Endothelial cell of umbilical vein (primary cell): ENCODE measurements around the gene SDHC. TPM values are rescaled to one million over a fixed set of nuclear protein-coding genes. Genes with fewer than 3 reads are reported as not detected.

Source experiments
- BruUV-seq: library from RNA; stranded (reverse); fragments of 400-500 nt; replicated peaks from 2 replicates; lab custom pipeline; 2021; lab: Mats Ljungman, UMichigan
- CTCF ChIA-PET: fragments of 300-600, 350-600 bp; sonication (Branson Sonifier 250); formaldehyde crosslinking; loops from one replicate; lab custom pipeline; 2021; ENCODE audit warnings: antibody characterized with exemption, inconsistent platforms; lab: Charles Lee
- POLR2A ChIA-PET: fragments of 300-600, 350-600 bp; sonication (Branson Sonifier 250); formaldehyde crosslinking; loops from one replicate; lab custom pipeline; 2021; ENCODE audit warnings: antibody characterized with exemption, inconsistent platforms; lab: Charles Lee
- DNase-seq: peaks from one replicate; pipeline ENCODE4 v3.0.0-alpha.2; 2011; ENCODE audit warnings: low read depth, low spot score
- FAIRE-seq: peaks from 2 replicates; lab custom pipeline; 2011; peaks lifted over from hg19 to GRCh38; lab: Jason Lieb, UNC
- H2AFZ ChIP-seq: 2 replicates; pipeline ENCODE4 v1.6.0; 2012; ENCODE audit warnings: low read depth, low read length, control low read depth, inconsistent platforms
- H3K27ac ChIP-seq: 2 replicates; pipeline ENCODE4 v1.5.1; 2011; ENCODE audit warnings: low read depth, mild to moderate bottlenecking, control low read depth, low read length, moderate library complexity; ENCODE audit not compliant: insufficient read depth
- H3K27me3 ChIP-seq, 2 experiments: 2 replicates each; pipeline versions ENCODE4 v1.6.0 to v1.6.1; 2011; ENCODE audit warnings: low read length in 2 of 2, mixed read lengths in 1 of 2; ENCODE audit not compliant: control insufficient read depth in 2 of 2, insufficient read depth in 2 of 2
- H3K36me3 ChIP-seq, 2 experiments: 2 replicates in 1 of 2; 3 replicates in 1 of 2; pipeline ENCODE4 v1.5.1; 2011; ENCODE audit warnings: low read length in 2 of 2, mild to moderate bottlenecking in 1 of 2, moderate library complexity in 1 of 2; ENCODE audit not compliant: control insufficient read depth in 2 of 2, insufficient read depth in 2 of 2; ENCODE audit errors: extremely low read depth in 1 of 2
- H3K4me1 ChIP-seq: 3 replicates; pipeline ENCODE4 v1.5.1; 2011; ENCODE audit warnings: mild to moderate bottlenecking, low read length; ENCODE audit not compliant: control insufficient read depth, insufficient read depth; ENCODE audit errors: extremely low read depth
- H3K4me2 ChIP-seq: 2 replicates; pipeline ENCODE4 v1.6.1; 2011; ENCODE audit warnings: low read length, control low read depth, mixed read lengths; ENCODE audit not compliant: insufficient read depth
- H3K4me3 ChIP-seq, 3 experiments: fragments of 200-600 bp in 1 of 3; sonication (generic), shearing (Covaris generic) in 1 of 3; replicated peaks in 1 of 3; 2 replicates each; pipeline ENCODE4 v1.5.1; 2011 to 2016; ENCODE audit warnings: control low read depth in 3 of 3, low read length in 3 of 3, mild to moderate bottlenecking in 2 of 3, inconsistent platforms in 1 of 3, low read depth in 1 of 3, moderate library complexity in 1 of 3; ENCODE audit not compliant: insufficient read depth in 1 of 3
- H3K79me2 ChIP-seq: 2 replicates; pipeline ENCODE4 v1.6.0; 2012; ENCODE audit warnings: low read length, inconsistent platforms; ENCODE audit not compliant: control insufficient read depth, insufficient read depth
- H3K9ac ChIP-seq: replicated peaks from 2 replicates; pipeline ENCODE3; 2011; ENCODE audit warnings: low read length, control low read depth; ENCODE audit not compliant: insufficient read depth; ENCODE audit errors: extremely low read depth
- H3K9me1 ChIP-seq: replicated peaks from 3 replicates; pipeline ENCODE4 v1.6.0; 2011; ENCODE audit warnings: mild to moderate bottlenecking, low read length; ENCODE audit not compliant: control insufficient read depth, insufficient read depth; ENCODE audit errors: extremely low read depth
- H3K9me3 ChIP-seq: replicated peaks from 2 replicates; pipeline ENCODE4 v1.5.1; 2012; ENCODE audit warnings: low read length, inconsistent platforms; ENCODE audit not compliant: control insufficient read depth, insufficient read depth
- H4K20me1 ChIP-seq: replicated peaks from 2 replicates; pipeline ENCODE3; 2011; ENCODE audit warnings: mild to moderate bottlenecking, low read length; ENCODE audit not compliant: control insufficient read depth, insufficient read depth; ENCODE audit errors: extremely low read depth
- FOS ChIP-seq: IDR thresholded peaks from 2 replicates; pipeline ENCODE4 v1.6.1; 2011; ENCODE audit warnings: mild to moderate bottlenecking, low read length, moderate library complexity, borderline replicate concordance; ENCODE audit not compliant: insufficient read depth
- JUN ChIP-seq: IDR thresholded peaks from 2 replicates; pipeline ENCODE4 v1.6.1; 2011; ENCODE audit warnings: borderline replicate concordance, low read depth; ENCODE audit not compliant: insufficient read length, insufficient read depth
- dilution Hi-C: fragments of 300-500 bp; cut with MboI; formaldehyde crosslinking; loops from one replicate; pipeline ENCODE4 v1.15.0; 2019; ENCODE audit warnings: low sequenced_read_pairs; ENCODE audit not compliant: extremely low pct_ligation_motif_present
- intact Hi-C: fragments of 100-400 bp; cut with micrococcal nuclease; formaldehyde crosslinking; loops from one replicate; pipeline ENCODE4 v1.10.0; 2022
- polyA plus RNA-seq, 4 experiments: library from polyadenylated mRNA; depleted of rRNA in 3 of 4; stranded (reverse) in 3 of 4; unstranded in 1 of 4; fragments of >200 nt; gene quantifications; 2 replicates each; pipeline versions ENCODE4 v1.2.1 to v1.2.3, GENCODE V29; 2011 to 2012; ENCODE audit warnings: missing spikeins in 1 of 4
- total RNA-seq: library from RNA; stranded (reverse); gene quantifications from 2 replicates; pipeline ENCODE4 v1.2.3, GENCODE V29; 2021
- TF ChIP-seq, protein P1 (sequence below), 2 donors: IDR thresholded peaks; 1 replicate in 1 of 2; 2 replicates in 1 of 2; pipeline ENCODE4 v1.5.1; 2011; ENCODE audit warnings: low read length in 2 of 2, mild to moderate bottlenecking in 2 of 2, moderate library complexity in 2 of 2, control low read depth in 1 of 2, inconsistent platforms in 1 of 2, low read depth in 1 of 2; ENCODE audit not compliant: insufficient read depth in 1 of 2; ENCODE audit errors: extremely low read depth in 1 of 2
- TF ChIP-seq, protein P2 (sequence below): IDR thresholded peaks from 2 replicates; pipeline ENCODE4 v1.6.1; 2011; ENCODE audit not compliant: insufficient read depth, insufficient read length

The SDHC gene
- total and polyA plus RNA-seq, 2 donors (not counting 3 experiments of a cell fraction or from before 2014, with no cell fraction given) = 148 to 279 TPM

DNA sequence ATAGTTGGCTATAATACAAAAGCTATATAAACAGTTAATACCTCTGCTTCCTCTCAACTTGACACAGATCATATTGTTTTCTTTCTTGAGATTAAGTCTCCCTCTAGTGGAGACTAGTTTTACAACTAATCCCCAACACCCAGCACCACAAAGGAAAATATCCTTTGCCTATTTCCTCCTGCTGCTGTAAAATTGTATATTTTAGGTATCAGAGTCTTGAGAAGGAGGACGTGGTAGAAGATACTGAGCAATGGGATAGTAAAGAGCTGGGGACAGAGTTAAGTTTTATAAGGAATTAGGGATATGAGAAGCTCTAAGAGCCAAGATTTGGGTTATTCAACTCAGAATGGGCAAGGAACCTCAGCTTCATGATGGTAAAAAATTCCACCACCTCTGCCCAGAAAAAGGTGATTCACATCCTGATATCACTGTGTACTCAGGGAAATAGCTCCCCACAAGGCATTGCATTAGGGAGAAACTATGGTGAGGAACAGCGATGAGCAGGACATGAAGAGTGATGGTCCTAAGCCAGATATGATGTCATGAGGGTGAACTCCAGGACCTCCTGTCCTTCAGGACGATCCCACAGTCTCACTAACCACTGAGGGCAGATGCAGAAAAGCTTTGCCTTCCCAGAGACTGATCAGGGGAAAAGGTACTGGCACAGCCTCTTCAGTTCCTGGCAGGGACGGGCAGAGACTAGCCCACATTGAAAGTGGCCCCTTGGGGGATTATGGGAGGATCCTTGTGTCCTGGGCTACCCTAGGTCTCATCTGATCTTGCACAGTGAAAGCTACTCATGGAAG lies 68.2 kb downstream of the SDHC start:
- intact Hi-C loops (loop anchor here (1.0 to 10.0 kb wide), 8 partner anchors 17 to 358 kb away; partner anchors contain the start of genes F11R, PPOX and SDHC), dilution Hi-C loops (no loop called here)
- Histone ChIP-seq H3K9ac (peak overlapping the region; percentile 63), H3K4me3 (no peak overlapping the region), H3K36me3 (no peaks in the 10 kb centered on the region), H4K20me1 (no peaks in the 10 kb centered on the region), H3K27ac (peak overlapping the region; percentile 82), H2AFZ (peak overlapping the region; percentile 99), H3K27me3 (no peaks in the 10 kb centered on the region), H3K4me2 (peak overlapping the region; percentile 66), H3K9me3 (no peaks in the 10 kb centered on the region), H3K4me1 (peaks cover 15% of the 10 kb centered on the region), H3K79me2 (no peaks in the 10 kb centered on the region), H3K9me1 (no peaks in the 10 kb centered on the region)
- BruUV-seq = TSS peak; percentile 49
- peak; percentile 80 for DNase-seq
- FAIRE-seq = peak; percentile 94
- no peak for TF ChIP-seq FOS
- TF ChIP-seq, protein P1, sequence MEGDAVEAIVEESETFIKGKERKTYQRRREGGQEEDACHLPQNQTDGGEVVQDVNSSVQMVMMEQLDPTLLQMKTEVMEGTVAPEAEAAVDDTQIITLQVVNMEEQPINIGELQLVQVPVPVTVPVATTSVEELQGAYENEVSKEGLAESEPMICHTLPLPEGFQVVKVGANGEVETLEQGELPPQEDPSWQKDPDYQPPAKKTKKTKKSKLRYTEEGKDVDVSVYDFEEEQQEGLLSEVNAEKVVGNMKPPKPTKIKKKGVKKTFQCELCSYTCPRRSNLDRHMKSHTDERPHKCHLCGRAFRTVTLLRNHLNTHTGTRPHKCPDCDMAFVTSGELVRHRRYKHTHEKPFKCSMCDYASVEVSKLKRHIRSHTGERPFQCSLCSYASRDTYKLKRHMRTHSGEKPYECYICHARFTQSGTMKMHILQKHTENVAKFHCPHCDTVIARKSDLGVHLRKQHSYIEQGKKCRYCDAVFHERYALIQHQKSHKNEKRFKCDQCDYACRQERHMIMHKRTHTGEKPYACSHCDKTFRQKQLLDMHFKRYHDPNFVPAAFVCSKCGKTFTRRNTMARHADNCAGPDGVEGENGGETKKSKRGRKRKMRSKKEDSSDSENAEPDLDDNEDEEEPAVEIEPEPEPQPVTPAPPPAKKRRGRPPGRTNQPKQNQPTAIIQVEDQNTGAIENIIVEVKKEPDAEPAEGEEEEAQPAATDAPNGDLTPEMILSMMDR (IDR thresholded peaks at IDR 0.05; ENCODE audit: extremely low read depth in 1 of 2, insufficient read depth in 1 of 2, low read depth in 1 of 2, low read length in 2 of 2) = peak; percentile 24 to 32
- TF ChIP-seq, protein P2, sequence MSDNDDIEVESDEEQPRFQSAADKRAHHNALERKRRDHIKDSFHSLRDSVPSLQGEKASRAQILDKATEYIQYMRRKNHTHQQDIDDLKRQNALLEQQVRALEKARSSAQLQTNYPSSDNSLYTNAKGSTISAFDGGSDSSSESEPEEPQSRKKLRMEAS = no peak
- TF ChIP-seq JUN = peak; percentile 28
- CTCF ChIA-PET = interaction anchor here (0.6 to 3.9 kb wide), 55 partner anchors 8 to 656 kb away, joined by 3 to 156 read pairs (median 5); partner anchors contain the start of genes ADAMTS4, B4GALT3, CFAP126 and KLHDC9
- POLR2A ChIA-PET = interaction anchor here (0.8 to 1.4 kb wide), 2 partner anchors 196 to 216 kb away, joined by 3 to 4 read pairs; partner anchors contain the start of gene PPOX
